Fibroblast of the conjunctiva (primary cell): ENCODE data around the gene SLC8A3.
"Not testable (repeated sequence)": the region's sequence is repeated elsewhere in the genome, so short reads cannot be mapped to it uniquely, and the experiment has no call there.

Source experiments
- DNase-seq: peaks from one replicate; pipeline ENCODE4 v3.0.0-alpha.2; 2010; ENCODE audit warnings: low read depth

Gene SLC8A3, protein sequence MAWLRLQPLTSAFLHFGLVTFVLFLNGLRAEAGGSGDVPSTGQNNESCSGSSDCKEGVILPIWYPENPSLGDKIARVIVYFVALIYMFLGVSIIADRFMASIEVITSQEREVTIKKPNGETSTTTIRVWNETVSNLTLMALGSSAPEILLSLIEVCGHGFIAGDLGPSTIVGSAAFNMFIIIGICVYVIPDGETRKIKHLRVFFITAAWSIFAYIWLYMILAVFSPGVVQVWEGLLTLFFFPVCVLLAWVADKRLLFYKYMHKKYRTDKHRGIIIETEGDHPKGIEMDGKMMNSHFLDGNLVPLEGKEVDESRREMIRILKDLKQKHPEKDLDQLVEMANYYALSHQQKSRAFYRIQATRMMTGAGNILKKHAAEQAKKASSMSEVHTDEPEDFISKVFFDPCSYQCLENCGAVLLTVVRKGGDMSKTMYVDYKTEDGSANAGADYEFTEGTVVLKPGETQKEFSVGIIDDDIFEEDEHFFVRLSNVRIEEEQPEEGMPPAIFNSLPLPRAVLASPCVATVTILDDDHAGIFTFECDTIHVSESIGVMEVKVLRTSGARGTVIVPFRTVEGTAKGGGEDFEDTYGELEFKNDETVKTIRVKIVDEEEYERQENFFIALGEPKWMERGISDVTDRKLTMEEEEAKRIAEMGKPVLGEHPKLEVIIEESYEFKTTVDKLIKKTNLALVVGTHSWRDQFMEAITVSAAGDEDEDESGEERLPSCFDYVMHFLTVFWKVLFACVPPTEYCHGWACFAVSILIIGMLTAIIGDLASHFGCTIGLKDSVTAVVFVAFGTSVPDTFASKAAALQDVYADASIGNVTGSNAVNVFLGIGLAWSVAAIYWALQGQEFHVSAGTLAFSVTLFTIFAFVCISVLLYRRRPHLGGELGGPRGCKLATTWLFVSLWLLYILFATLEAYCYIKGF

DNA sequence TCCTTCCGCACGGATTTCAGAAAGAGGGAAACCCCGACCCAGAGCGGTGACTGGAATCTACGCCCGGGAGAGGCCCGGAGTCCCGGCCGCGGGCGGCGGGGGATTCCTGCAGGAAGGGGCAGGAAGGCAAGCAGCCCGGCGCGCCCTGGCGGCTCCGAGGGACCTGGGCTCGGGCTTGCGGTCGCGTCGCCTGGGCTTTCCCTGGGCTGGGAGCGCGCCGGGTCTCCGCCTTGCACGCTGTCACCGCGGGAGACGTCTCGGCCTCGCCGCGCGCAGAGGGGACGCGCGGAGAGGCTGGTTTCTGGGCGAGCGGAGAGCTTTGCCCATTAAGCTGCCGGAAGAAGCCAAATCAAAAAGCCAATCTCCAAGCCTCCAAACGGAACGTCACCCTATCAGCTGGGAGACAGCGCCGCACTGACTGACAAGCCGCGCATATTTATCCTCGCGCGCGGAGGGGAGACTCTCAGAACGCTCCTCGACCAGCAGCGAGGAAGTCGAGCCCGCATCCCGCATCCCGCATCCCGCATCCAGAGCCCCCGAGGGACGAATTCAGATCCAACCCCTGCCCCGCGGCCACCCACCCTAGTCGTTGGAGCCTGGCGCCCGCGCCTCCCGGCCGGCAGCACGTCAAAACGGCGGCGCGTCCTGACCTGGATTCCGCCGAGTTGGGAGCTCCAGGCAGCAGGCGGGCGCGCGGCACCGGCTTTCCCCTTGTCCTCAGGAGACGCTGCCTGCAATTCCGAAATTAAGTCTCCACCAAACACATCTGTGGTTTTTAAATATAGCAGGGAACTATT lies at the start of gene SLC8A3:
Gene SLC8A3 (minus strand): TSS at position 293 of the 797 bp plus-strand sequence. CDS start 20,529 bp downstream, outside the sequence.
- DNase-seq: no peak

DNA sequence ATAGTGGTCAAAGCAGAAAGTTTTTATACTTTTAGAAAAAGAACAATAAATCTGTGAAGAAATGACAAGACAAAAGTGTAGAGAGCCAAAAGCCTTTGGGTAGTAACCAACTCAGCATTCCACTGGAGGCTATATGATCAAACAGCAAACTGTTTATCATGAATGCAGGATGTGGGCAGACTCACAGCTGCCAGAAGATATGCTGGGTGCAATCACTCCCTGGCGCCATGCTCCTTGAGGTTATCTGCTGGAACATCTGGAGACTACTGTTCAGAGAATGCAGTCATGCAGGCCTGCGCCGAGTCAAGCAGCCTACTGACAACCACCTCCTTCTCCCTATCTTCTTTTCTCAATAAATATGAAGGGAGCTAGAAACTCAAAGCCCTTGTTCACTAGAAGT lies 49.0 kb upstream of the SLC8A3 start:
- DNase-seq: no peak

GRCh38 chr14:70234066-70234950 lies 45.6 kb upstream of the SLC8A3 start:
- no peak for DNase-seq

GRCh38 chr14:70231756-70232544 lies 43.2 kb upstream of the SLC8A3 start:
- DNase-seq: not testable (repeated sequence)

- DNase-seq: not testable (repeated sequence)
Measured at GRCh38 chr14:70229877-70230640, 41.3 kb upstream of the SLC8A3 start.

DNA sequence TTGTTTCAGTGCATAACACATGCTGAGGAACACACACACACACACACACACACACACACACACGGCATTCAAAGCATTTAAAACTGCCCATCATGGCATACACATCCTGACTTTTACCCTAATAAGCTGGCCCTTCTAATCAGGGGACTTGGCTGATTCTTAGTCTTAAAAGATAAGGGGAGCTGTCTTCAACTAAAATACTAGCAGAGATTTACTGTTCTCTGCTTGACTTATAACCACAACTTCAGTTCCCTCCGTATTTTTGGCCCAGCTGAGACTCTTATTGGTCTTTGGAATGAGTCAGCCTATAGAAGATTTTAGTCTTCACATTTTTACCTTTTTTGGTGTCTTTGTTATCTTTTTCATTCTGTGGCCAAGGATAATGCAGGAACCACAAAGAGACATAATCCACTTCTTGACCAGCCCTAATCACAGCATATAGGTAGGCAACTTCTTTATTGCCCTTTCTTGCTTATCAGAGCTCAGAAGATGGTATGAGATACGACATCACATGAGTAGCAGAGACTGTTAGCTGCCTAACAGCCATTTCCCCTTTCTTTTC lies 25.1 kb upstream of the SLC8A3 start:
- no peak for DNase-seq

DNA sequence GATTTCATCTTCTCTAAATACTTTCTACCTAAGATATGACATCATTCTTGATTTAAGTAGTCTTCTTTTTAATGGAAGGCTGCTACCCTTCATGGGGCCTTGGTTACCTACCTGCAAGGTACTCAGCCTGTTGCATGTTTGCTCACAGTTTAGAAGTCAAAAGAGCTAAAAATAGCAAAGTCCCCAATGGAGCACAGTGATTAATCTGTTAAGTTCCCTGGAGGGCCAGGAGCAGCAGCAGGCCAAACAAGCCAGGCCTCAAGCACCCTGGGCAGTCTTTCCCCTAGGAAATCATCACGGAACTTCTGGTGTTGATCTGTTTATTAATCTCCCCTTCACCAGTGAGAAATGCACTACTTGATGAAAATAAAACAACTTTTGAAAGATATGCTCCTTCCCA lies 24.0 kb upstream of the SLC8A3 start:
- DNase-seq: no peak

GRCh38 chr14:70208380-70208779 lies 19.6 kb upstream of the SLC8A3 start:
- no peak for DNase-seq

DNA sequence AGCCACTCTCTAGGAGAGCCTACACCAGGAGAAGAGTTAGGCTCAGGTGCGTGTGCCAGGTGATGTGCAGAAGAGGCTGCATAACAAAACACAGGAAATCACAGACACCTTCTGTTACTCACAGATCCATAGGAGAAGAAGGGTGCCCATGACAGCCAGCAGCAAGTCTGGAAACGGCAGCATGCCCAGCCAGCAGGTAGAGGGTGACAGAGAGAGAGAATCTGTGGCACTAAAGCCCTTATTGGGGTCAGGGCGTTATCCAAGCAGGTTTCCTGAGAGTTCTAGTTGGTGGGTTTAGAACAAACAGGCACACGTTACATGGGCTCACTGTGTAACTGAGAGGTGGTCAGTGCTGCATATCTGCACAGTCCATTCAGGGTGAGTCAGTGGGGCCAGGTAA lies 14.9 kb upstream of the SLC8A3 start:
- DNase-seq: no peak

DNA sequence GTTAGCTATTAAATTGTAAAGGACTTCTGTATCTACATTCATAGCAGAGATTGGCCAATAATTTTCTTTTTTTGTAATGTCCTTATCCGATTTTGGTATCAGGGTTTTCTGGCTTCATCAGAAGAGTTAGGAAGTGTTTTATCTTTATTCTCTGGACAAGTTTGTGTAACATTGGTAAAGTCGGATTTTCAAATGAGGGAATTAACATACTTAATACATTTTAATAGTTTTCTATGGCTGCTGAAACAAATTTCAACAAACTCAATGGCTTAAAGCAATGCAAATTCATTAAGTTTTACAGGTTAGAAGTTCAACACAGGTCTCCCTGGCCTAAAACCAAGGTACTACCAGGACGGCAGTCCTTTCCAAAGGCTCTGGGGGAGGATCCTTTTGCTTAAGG lies 13.2 kb upstream of the SLC8A3 start:
- no peak for DNase-seq

GRCh38 chr14:70193396-70193795 lies 4.6 kb upstream of the SLC8A3 start:
- no peak for DNase-seq

DNA sequence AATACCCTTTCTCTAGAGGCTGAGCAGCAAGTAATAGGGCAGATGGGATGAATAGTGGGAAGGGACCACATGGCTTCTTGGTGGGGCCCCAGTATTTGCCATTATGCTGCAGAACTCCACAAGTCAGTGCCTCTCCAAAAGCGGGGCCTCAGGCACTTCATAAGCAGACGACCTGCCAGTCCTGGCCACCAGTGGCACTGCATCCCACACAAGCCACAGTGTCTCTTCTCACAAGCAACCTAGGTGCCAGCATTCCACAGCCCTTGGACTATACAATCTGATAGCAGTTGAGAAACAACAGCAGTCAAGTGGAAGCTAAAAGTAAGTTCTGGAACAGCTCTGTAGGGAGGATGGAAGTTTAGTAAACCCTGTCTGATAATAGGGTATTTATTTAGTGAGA lies 4.2 kb upstream of the SLC8A3 start:
- no peak for DNase-seq

DNA sequence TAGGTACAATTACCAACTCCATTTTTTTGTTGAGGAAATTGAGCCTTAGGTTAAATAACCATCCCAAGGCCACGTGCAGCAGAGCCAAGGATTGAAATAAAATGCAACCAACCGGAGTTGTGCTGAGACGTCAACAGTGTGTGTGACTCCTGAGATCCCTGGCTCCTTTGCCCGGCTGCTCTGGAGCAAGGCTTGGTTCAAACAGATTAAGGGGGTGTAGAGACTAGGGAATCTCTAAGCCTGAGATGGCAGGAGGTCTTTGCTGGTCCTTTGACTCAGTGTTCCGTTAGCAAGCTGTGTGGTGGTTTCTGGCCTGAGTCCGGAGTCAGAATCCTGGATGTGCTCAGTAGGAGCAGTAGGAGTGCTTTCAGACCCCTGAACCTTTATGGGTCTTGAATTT lies 1.4 kb upstream of the SLC8A3 start:
- no peak for DNase-seq

DNA sequence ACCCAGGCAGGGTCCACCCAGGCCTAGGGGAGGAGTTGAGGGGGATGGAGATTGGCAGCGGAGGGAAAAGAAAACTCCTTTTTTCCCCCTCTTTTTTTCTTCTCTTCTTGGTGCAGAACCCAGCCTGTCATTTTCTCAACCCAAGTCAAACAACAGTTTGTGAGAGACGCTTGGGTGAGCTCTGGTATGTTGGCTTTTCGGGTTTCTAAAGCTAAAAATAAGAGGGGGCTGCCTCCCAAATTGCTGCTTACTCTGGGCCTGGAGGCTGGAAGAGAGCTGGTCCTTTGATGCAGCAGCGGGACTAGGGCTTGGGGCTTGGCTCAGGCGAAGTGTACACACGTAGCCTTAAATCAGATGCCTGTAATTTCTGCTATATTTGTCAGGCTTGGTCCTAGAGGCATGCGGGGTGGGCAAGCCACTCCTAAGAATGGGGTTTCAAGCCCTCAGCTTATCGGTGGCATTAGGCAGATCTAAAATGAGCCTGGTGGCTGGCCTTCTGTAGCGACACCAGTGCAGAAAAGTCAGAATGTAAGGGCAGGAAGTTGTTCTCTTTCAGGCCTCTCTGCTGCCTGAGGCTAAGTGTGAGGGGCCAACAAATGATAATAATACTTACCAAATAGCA lies 816 bp upstream of the SLC8A3 start:
- no peak for DNase-seq

DNA sequence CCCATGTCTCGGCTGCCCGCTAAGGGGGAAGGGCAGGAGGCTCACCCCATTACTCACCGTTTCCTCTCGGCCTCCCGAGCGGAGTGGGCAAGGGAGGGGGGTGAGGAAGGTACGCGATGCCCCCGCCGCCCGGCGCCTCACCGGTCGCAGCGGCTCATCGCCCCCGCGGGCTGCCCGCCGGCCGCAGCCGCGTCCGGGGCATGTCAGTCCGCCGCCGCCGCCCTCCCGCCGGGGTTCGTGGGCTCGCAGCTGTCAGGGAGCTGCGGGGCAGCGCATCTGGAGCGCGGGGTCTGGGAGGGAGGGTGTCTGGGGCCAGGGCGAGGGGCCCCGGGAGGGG lies 461 bp downstream of the SLC8A3 start:
- no peak for DNase-seq

DNA sequence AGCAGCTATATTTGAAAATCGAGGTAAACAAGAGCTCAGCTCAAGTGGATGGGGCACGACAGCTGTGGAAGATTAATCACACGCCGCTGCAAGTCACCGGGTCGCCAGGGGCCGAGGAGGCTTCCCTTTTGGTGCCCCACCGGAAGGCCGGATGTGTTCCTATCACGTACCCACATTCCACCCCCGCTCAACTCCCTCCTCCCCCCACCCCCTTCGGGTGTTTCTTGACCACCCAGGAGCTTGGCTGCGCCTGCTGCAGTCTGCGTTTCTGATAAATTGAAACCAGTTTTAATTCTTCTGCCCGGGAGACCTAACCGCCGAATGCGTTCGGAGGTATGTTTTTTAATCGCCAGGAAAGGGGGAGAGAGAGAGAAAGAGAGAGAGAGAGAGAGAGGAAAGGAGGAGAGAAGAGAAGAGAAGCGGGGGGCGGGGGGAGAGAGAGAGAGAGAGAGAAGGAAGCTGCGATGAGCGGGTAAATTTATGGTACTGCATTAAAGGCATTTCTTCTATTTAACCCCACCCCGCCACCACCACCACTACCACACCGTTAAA lies 1.8 kb downstream of the SLC8A3 start:
- DNase-seq: no peak

DNA sequence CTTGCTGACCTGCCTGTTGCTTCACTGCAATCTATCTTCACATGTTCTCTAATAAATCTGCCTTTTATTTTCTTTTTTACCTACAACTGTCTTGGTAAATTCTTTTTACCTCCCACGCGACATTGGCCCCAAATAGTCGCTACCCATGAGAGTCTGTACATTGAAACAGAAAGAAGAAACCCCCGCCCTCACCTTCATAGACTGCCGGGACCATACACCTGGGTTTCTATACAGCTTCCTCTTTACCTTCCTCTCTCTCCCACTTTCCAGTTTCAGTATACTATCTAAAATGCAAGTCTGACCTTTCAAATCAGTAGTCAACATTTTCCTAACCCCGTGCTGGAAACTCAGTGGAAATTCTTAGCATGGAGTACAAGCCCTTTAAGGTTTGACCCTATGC lies 4.8 kb downstream of the SLC8A3 start:
- DNase-seq: no peak

- no peak for DNase-seq
Measured at GRCh38 chr14:70181276-70181675, 7.5 kb downstream of the SLC8A3 start.

GRCh38 chr14:70180718-70181117 lies 8.0 kb downstream of the SLC8A3 start:
- no peak for DNase-seq
